ENCODE measurements around the gene ZNF692. TPM values are rescaled to one million over a fixed set of nuclear protein-coding genes. Genes with fewer than 3 reads are reported as not detected.

The ZNF692 gene
- total RNA-seq, result 10 to 100 TPM; 58.6 to 70.2 TPM

- H3K27me3 Mint-ChIP-seq, result peaks cover 3% of the 10 kb centered on the region
- no peaks in the 10 kb centered on the region for H3K9me3 Mint-ChIP-seq
- H3K36me3 Mint-ChIP-seq, result peaks cover 16% of the 10 kb centered on the region
- H3K27ac Mint-ChIP-seq, result peak within 1 kb of the TSS; percentile 97
- peak; percentile 98 for DNase-seq
- H3K4me3 Mint-ChIP-seq, result peak within 1 kb of the TSS; percentile 94
- H3K4me1 Mint-ChIP-seq, result peaks cover 45% of the 10 kb centered on the region
- ATAC-seq (ENCODE audit: low read depth), result peak; percentile 84
- POLR2A ChIA-PET, result interaction anchor here (0.7 to 4.1 kb wide), 12 partner anchors 14 to 57 kb away, joined by 3 to 74 read pairs (median 6); partner anchors contain the start of genes PGBD2, SH3BP5L and ZNF672
Measured at GRCh38 chr1:248858891-248859889, at the start of gene ZNF692. ZNF692 (minus strand) TSS chr1:248859085; CDS start chr1:248858309, 776 bp downstream.

- Mint-ChIP-seq H3K36me3 (peaks cover 8% of the 10 kb centered on the region), H3K27ac (peak overlapping the region; percentile 90), H3K27me3 (peaks cover 4% of the 10 kb centered on the region), H3K4me1 (peaks cover 8% of the 10 kb centered on the region), H3K9me3 (no peaks in the 10 kb centered on the region), H3K4me3 (peak overlapping the region; percentile 93)
- POLR2A ChIA-PET, result interaction anchor here (0.6 to 1.5 kb wide), 3 partner anchors 34 to 81 kb away, joined by 4 to 7 read pairs (median 4); partner anchors contain the start of genes SH3BP5L and ZNF672
- ATAC-seq (ENCODE audit: low read depth) (no peak), DNase-seq (no peak)
Measured at GRCh38 chr1:248906753-248907661, 48.1 kb upstream of the ZNF692 start.

- POLR2A ChIA-PET, result interaction anchor here (0.6 to 1.5 kb wide), 5 partner anchors 33 to 80 kb away, joined by 4 to 7 read pairs (median 4); partner anchors contain the start of genes SH3BP5L, ZNF672 and ZNF692
- H3K27me3 Mint-ChIP-seq, result peaks cover 4% of the 10 kb centered on the region
- peak within 1 kb of the TSS; percentile 93 for H3K4me3 Mint-ChIP-seq
- H3K4me1 Mint-ChIP-seq, result peaks cover 8% of the 10 kb centered on the region
- DNase-seq (peak; percentile 98), ATAC-seq (ENCODE audit: low read depth) (peak; percentile 87)
- peak within 1 kb of the TSS; percentile 90 for H3K27ac Mint-ChIP-seq
- H3K9me3 Mint-ChIP-seq, result no peaks in the 10 kb centered on the region
- peaks cover 8% of the 10 kb centered on the region for H3K36me3 Mint-ChIP-seq
Measured at GRCh38 chr1:248906009-248906752, 47.3 kb upstream of the ZNF692 start, which contains the start of gene PGBD2. PGBD2 (plus strand) TSS chr1:248906235; CDS start chr1:248913863, 7,628 bp downstream.

GRCh38 chr1:248905662-248906008 lies 46.8 kb upstream of the ZNF692 start:
- Mint-ChIP-seq H3K4me3 (peak overlapping the region; percentile 93), H3K36me3 (peaks cover 6% of the 10 kb centered on the region), H3K27ac (peak overlapping the region; percentile 89), H3K27me3 (peaks cover 4% of the 10 kb centered on the region), H3K9me3 (no peaks in the 10 kb centered on the region), H3K4me1 (peaks cover 8% of the 10 kb centered on the region)
- DNase-seq (no peak), ATAC-seq (ENCODE audit: low read depth) (no peak)
- POLR2A ChIA-PET, result interaction anchor here (0.5 to 1.5 kb wide), 4 partner anchors 33 to 67 kb away, joined by 4 to 7 read pairs (median 4); partner anchors contain the start of genes ZNF672 and ZNF692

- no peak overlapping the region for H3K27ac Mint-ChIP-seq
- peaks cover 10% of the 10 kb centered on the region for H3K27me3 Mint-ChIP-seq
- POLR2A ChIA-PET, result interaction anchor here (0.7 kb wide), 1 partner anchor 66 kb away, joined by 3 read pairs; the partner anchor contains the start of gene ZNF672
- ATAC-seq (ENCODE audit: low read depth), result no peak
- H3K36me3 Mint-ChIP-seq, result peaks cover 6% of the 10 kb centered on the region
- no peak overlapping the region for H3K4me3 Mint-ChIP-seq
- no peaks in the 10 kb centered on the region for H3K9me3 Mint-ChIP-seq
- DNase-seq, result no peak
- H3K4me1 Mint-ChIP-seq, result peaks cover 8% of the 10 kb centered on the region
Measured at GRCh38 chr1:248904437-248905216, 45.7 kb upstream of the ZNF692 start.

GRCh38 chr1:248901578-248901977 lies 42.7 kb upstream of the ZNF692 start:
- POLR2A ChIA-PET, result no interaction called here
- H3K27me3 Mint-ChIP-seq, result peaks cover 23% of the 10 kb centered on the region
- ATAC-seq (ENCODE audit: low read depth), result no peak
- H3K4me3 Mint-ChIP-seq, result no peak overlapping the region
- H3K36me3 Mint-ChIP-seq, result no peaks in the 10 kb centered on the region
- no peak for DNase-seq
- H3K27ac Mint-ChIP-seq, result no peak overlapping the region
- peaks cover 2% of the 10 kb centered on the region for H3K4me1 Mint-ChIP-seq
- no peaks in the 10 kb centered on the region for H3K9me3 Mint-ChIP-seq

- POLR2A ChIA-PET, result no interaction called here
- ATAC-seq (ENCODE audit: low read depth) (no peak), DNase-seq (no peak)
- H3K36me3 Mint-ChIP-seq, result no peaks in the 10 kb centered on the region
- H3K4me3 Mint-ChIP-seq, result no peak overlapping the region
- peaks cover 23% of the 10 kb centered on the region for H3K27me3 Mint-ChIP-seq
- H3K27ac Mint-ChIP-seq, result no peak overlapping the region
- H3K4me1 Mint-ChIP-seq, result peaks cover 2% of the 10 kb centered on the region
- H3K9me3 Mint-ChIP-seq, result no peaks in the 10 kb centered on the region
Measured at GRCh38 chr1:248900637-248901036, 41.8 kb upstream of the ZNF692 start.

GRCh38 chr1:248897412-248898337 lies 38.8 kb upstream of the ZNF692 start:
- peaks cover 32% of the 10 kb centered on the region for H3K27me3 Mint-ChIP-seq

GRCh38 chr1:248894837-248895236 lies 36.0 kb upstream of the ZNF692 start:
- Mint-ChIP-seq H3K36me3 (no peaks in the 10 kb centered on the region), H3K4me1 (peaks cover 1% of the 10 kb centered on the region), H3K27me3 (peaks cover 32% of the 10 kb centered on the region), H3K4me3 (no peak overlapping the region), H3K27ac (no peak overlapping the region), H3K9me3 (no peaks in the 10 kb centered on the region)
- POLR2A ChIA-PET, result no interaction called here
- ATAC-seq (ENCODE audit: low read depth) (no peak), DNase-seq (no peak)

More at GRCh38 chr1:248897412-248898337, 38.8 kb upstream of the ZNF692 start:
- no peak overlapping the region for H3K4me3 Mint-ChIP-seq
- no peak overlapping the region for H3K27ac Mint-ChIP-seq
- POLR2A ChIA-PET, result no interaction called here
- H3K9me3 Mint-ChIP-seq, result no peaks in the 10 kb centered on the region
- ATAC-seq (ENCODE audit: low read depth) (no peak), DNase-seq (no peak)
- no peaks in the 10 kb centered on the region for H3K36me3 Mint-ChIP-seq
- H3K4me1 Mint-ChIP-seq, result no peaks in the 10 kb centered on the region

GRCh38 chr1:248892590-248892989 lies 33.7 kb upstream of the ZNF692 start:
- Mint-ChIP-seq H3K4me1 (peaks cover 1% of the 10 kb centered on the region), H3K9me3 (no peaks in the 10 kb centered on the region), H3K27ac (no peak overlapping the region), H3K27me3 (peaks cover 19% of the 10 kb centered on the region), H3K4me3 (no peak overlapping the region), H3K36me3 (no peaks in the 10 kb centered on the region)
- ATAC-seq (ENCODE audit: low read depth), result no peak
- POLR2A ChIA-PET, result no interaction called here
- no peak for DNase-seq

- ATAC-seq (ENCODE audit: low read depth) (no peak), DNase-seq (no peak)
- no peaks in the 10 kb centered on the region for H3K9me3 Mint-ChIP-seq
- peaks cover 1% of the 10 kb centered on the region for H3K4me1 Mint-ChIP-seq
- no peak overlapping the region for H3K27ac Mint-ChIP-seq
- POLR2A ChIA-PET, result no interaction called here
- no peak overlapping the region for H3K4me3 Mint-ChIP-seq
- no peaks in the 10 kb centered on the region for H3K36me3 Mint-ChIP-seq
- peaks cover 19% of the 10 kb centered on the region for H3K27me3 Mint-ChIP-seq
Measured at GRCh38 chr1:248891758-248892157, 32.9 kb upstream of the ZNF692 start.
